ENCODE results near the gene CREBBP. TPM values are rescaled to one million over a fixed set of nuclear protein-coding genes. Genes with fewer than 3 reads are reported as not detected.

Gene CREBBP
- total RNA-seq, 2 experiments from 2014 or later: 53.0 to 56.6 TPM

DNA sequence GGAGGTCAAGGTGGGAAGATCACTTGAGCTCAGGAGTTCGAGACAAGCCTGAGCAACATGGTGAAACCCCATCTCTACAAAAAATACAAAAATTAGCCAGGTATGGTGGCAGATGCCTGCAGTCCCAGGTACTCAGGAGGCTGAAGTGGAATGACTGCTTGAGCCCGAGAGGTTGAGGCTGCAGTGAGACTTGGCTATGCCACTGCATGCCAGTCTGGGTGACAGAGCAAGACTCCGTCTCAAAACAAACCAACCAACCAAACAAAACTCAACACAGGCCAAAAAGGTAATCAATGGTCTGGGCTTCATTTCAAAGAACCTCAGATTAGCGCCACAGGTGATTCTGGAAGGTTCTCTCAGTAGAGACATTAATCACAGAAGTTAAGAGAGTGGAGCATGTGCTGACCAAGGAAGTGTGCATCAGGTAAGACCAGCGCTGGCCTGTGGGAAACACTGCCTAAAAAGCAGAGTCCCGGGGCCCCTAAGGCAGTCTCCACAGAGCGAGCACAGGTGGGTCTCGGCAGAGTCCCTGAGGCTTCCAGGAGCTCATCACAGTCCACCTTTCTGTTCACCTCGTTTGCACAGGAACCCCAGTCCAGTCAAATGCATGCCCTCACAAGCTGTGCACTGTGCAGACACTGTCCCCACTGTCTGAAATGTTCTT is 91.7 kb downstream of the CREBBP start:
- no peak overlapping the region for H3K27ac Mint-ChIP-seq
- no peak overlapping the region for H3K4me3 Mint-ChIP-seq
- H3K4me1 Mint-ChIP-seq: peaks cover 34% of the 10 kb centered on the region

DNA sequence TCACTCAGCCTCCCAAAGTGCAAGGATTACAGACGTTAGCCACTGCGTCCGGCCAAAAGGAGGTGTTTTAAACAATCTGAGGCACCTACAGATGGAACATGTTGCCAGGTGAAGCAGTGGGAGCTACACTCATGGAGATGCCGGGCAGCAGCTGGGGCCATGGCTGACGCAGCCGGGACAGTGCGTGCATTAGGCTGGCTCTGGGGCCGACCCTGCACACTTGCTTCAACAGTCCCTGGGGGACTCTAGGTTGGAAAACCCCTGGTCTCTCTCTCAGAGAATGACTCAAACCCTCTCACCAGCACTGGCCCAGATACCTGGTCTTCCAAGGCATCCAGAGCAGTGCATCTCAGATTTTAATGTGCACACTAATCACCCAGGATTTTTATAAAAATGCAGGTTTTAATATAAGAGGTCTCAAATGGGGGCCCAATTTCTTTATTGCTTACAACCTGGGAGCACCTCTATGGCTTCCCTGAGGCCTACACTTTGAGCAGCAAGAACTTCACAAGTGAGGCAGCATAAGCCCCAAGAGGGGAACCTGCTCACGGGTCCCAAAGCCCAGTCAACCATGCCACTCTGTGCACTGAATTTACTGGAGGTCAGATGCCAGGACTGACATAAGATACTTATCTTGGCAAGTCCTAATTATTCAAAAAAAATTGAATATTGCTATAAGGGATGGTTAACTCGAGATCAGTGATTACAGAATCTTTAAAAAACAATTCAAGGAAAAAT is 92.4 kb downstream of the CREBBP start:
- peaks cover 57% of the 10 kb centered on the region for H3K36me3 Mint-ChIP-seq (ENCODE audit: low read depth)
- peaks cover 6% of the 10 kb centered on the region for H3K27me3 Mint-ChIP-seq
- peaks cover 34% of the 10 kb centered on the region for H3K4me1 Mint-ChIP-seq
- ChIA-PET CTCF (no interaction called here), POLR2A (no interaction called here)
- no peak overlapping the region for H3K4me3 Mint-ChIP-seq
- no peak for DNase-seq
- no peaks in the 10 kb centered on the region for H3K9me3 Mint-ChIP-seq
- H3K27ac Mint-ChIP-seq: no peak overlapping the region

More for the DNA sequence above, 91.7 kb downstream of the CREBBP start:
- DNase-seq: no peak
- H3K9me3 Mint-ChIP-seq: no peaks in the 10 kb centered on the region
- POLR2A ChIA-PET: no interaction called here
- peaks cover 57% of the 10 kb centered on the region for H3K36me3 Mint-ChIP-seq (ENCODE audit: low read depth)
- CTCF ChIA-PET: no interaction called here
- peaks cover 7% of the 10 kb centered on the region for H3K27me3 Mint-ChIP-seq

DNA sequence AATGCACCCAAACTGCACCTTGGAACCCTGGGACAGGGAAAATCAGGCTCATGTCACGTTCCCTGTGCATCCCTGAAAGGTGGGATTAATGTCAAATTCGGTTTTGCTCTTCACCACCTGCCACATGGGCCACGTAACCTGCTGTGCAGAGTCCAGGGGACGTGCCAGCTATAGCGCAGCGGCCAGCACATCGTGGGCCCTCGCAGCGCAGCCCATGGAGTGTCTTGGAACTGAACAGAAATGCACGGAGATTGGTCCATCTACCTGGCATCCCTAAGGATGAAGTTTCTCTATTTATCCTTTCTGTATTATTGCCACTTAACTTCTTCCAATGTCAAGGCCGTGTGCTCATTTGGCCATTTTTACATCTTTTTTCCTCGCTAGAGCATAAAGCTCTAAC is 95.1 kb downstream of the CREBBP start:
- H3K27me3 Mint-ChIP-seq: peaks cover 2% of the 10 kb centered on the region
- CTCF ChIA-PET: no interaction called here
- H3K4me3 Mint-ChIP-seq: no peak overlapping the region
- POLR2A ChIA-PET: no interaction called here
- H3K36me3 Mint-ChIP-seq (ENCODE audit: low read depth): peaks cover 47% of the 10 kb centered on the region
- no peak overlapping the region for H3K27ac Mint-ChIP-seq
- no peak for DNase-seq
- H3K9me3 Mint-ChIP-seq: no peaks in the 10 kb centered on the region
- H3K4me1 Mint-ChIP-seq: peaks cover 22% of the 10 kb centered on the region

DNA sequence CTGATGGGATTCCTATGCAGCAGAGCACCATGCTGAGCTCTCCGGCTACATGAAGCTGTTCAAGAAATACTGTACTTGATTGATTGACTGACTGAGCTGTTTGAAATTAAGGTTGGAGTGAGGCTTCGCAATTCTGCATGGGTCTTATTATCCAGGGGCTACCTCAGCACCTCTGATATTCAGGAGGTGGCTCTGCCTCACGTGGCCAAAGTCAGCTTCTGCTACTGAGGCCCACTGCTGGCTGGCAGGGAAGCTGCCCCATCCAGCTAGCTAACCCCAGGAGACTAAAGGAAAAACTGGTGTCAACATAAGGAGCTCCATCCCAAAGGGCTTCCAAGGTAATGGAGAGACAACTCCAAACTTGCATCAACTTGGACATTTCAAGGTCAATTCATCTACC is 97.0 kb downstream of the CREBBP start:
- DNase-seq: no peak
- CTCF ChIA-PET: no interaction called here

DNA sequence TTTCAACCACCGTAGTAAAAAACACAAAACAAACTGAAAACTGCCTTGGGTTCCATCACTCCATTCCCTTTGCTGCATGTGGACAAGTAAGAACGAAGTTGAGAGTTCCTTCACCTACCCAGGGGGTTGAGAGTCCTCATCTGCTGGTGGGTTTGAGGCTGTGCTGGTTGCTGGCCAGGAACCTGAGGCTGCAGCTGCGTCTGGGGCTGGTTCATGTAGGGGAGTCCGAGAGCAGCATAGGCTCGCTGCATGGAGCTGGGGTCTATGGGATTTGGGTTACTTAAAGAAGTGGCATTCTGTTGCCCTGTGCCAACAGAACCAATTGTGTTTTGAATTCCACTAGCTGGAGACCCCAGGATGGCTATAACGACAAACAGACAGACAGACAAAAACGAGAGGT is 97.9 kb downstream of the CREBBP start:
- POLR2A ChIA-PET: no interaction called here
- H3K4me3 Mint-ChIP-seq: no peak overlapping the region
- no peak for DNase-seq
- no peak overlapping the region for H3K27ac Mint-ChIP-seq
- peaks cover 37% of the 10 kb centered on the region for H3K36me3 Mint-ChIP-seq (ENCODE audit: low read depth)
- CTCF ChIA-PET: no interaction called here
- H3K27me3 Mint-ChIP-seq: no peaks in the 10 kb centered on the region
- no peaks in the 10 kb centered on the region for H3K9me3 Mint-ChIP-seq
- H3K4me1 Mint-ChIP-seq: peaks cover 4% of the 10 kb centered on the region

More for the DNA sequence above, 97.0 kb downstream of the CREBBP start:
- no peaks in the 10 kb centered on the region for H3K9me3 Mint-ChIP-seq
- H3K4me1 Mint-ChIP-seq: peaks cover 6% of the 10 kb centered on the region
- H3K27me3 Mint-ChIP-seq: no peaks in the 10 kb centered on the region
- H3K27ac Mint-ChIP-seq: no peak overlapping the region
- POLR2A ChIA-PET: no interaction called here
- peaks cover 34% of the 10 kb centered on the region for H3K36me3 Mint-ChIP-seq (ENCODE audit: low read depth)
- H3K4me3 Mint-ChIP-seq: no peak overlapping the region

DNA sequence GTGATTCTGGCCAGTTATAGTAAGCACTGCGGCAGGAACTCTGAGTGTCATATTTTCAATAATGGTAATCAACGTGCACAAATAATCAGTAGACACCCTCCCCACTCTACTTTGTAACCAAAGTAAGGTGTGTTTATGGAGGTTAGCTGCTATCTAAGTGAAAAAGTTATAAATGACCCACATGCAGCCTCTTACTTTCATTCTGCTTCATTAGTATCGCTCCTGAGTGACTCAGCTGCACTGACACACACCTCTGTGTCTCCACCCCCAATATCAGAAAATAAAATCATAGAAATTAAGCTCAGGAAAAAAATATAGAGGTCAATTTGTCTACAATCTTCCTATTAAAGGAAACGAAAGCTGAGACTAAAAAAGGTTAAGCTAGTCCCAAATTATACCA is 99.1 kb downstream of the CREBBP start:
- ChIA-PET CTCF (interaction anchor here (0.7 kb wide), 1 partner anchor 472 kb away, joined by 3 read pairs; no protein-coding TSS in a partner anchor), POLR2A (no interaction called here)
- H3K9me3 Mint-ChIP-seq: no peaks in the 10 kb centered on the region
- peaks cover 45% of the 10 kb centered on the region for H3K36me3 Mint-ChIP-seq (ENCODE audit: low read depth)
- no peak overlapping the region for H3K4me3 Mint-ChIP-seq
- H3K27me3 Mint-ChIP-seq: no peaks in the 10 kb centered on the region
- H3K27ac Mint-ChIP-seq: no peak overlapping the region
- DNase-seq: no peak
- H3K4me1 Mint-ChIP-seq: peaks cover 4% of the 10 kb centered on the region

DNA sequence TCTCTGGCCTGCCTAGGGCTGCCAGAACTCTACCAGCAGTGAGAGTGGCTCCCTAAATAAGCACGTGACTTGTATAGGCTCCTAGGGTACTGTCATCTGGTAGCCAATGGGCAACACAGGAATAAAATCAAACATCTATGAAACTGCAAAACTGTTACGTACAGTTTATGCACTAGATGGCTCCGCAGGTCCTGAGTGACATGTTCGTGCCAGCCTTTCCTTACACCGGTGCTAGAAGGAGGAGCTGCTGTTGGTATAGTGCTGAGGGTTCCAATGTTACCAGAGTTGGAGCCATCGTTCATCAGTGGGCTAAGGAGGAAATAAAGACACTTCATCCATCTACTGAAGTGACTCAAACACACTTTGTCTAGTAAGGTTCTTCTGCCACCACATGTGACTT is 99.9 kb downstream of the CREBBP start:
- H3K4me1 Mint-ChIP-seq: peaks cover 4% of the 10 kb centered on the region
- H3K27me3 Mint-ChIP-seq: no peaks in the 10 kb centered on the region
- peaks cover 48% of the 10 kb centered on the region for H3K36me3 Mint-ChIP-seq (ENCODE audit: low read depth)
- no peaks in the 10 kb centered on the region for H3K9me3 Mint-ChIP-seq
- no peak for DNase-seq
- H3K4me3 Mint-ChIP-seq: no peak overlapping the region
- ChIA-PET POLR2A (interaction anchor here (1.0 kb wide), 1 partner anchor 98 kb away, joined by 3 read pairs; no protein-coding TSS in a partner anchor), CTCF (interaction anchor here (0.7 kb wide), 1 partner anchor 90 kb away, joined by 4 read pairs; no protein-coding TSS in a partner anchor)
- H3K27ac Mint-ChIP-seq: no peak overlapping the region

DNA sequence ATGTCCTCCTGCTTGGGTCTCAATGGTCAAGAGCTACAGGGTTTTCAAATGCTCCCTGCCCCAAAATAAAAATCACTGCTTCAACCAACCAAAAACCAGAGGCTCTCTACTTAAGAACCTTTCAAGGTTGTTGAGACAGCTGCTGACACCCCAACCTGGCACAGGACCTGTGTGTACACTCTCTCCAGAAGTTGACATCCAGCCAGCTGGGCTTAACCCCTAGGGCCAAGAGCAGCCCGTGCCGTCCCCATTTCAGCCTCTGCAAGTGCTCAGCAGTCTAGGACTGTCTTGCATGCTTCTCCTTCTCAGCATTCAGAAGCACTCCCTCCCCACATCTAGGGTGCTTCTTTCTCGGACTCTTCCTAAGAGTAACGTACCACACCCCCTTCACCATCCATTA is 104.2 kb downstream of the CREBBP start:
- H3K27ac Mint-ChIP-seq: no peak overlapping the region
- H3K9me3 Mint-ChIP-seq: no peaks in the 10 kb centered on the region
- POLR2A ChIA-PET: interaction anchor here (0.6 kb wide), 1 partner anchor 302 kb away, joined by 3 read pairs; no protein-coding TSS in a partner anchor
- DNase-seq: no peak
- CTCF ChIA-PET: no interaction called here
- H3K36me3 Mint-ChIP-seq (ENCODE audit: low read depth): peaks cover 46% of the 10 kb centered on the region
- H3K4me1 Mint-ChIP-seq: peaks cover under 1% of the 10 kb centered on the region
- no peaks in the 10 kb centered on the region for H3K27me3 Mint-ChIP-seq
- H3K4me3 Mint-ChIP-seq: no peak overlapping the region

DNA sequence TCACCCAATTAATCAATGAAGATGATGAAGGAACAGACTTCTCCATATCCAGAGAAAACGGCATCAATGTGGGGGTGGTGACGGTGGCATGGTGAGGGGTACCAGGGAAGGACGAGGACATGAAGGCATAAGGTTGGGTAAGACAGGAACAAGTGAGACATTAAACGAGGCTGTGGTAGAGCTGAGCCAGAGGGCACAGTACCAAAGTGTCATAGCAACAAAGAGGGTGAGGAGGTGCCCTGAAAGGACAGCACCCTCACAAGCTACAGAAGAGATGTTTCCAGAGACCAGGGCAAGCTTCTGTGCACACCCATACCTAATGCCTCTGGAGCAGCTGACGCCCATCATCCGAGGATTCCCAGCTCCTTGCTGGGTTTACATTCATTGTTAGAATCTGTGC is 105.7 kb downstream of the CREBBP start:
- ChIA-PET CTCF (no interaction called here), POLR2A (no interaction called here)
- no peaks in the 10 kb centered on the region for H3K27me3 Mint-ChIP-seq
- no peaks in the 10 kb centered on the region for H3K4me1 Mint-ChIP-seq
- DNase-seq: no peak
- no peak overlapping the region for H3K27ac Mint-ChIP-seq
- H3K36me3 Mint-ChIP-seq (ENCODE audit: low read depth): peaks cover 56% of the 10 kb centered on the region
- H3K4me3 Mint-ChIP-seq: no peak overlapping the region
- H3K9me3 Mint-ChIP-seq: no peaks in the 10 kb centered on the region

DNA sequence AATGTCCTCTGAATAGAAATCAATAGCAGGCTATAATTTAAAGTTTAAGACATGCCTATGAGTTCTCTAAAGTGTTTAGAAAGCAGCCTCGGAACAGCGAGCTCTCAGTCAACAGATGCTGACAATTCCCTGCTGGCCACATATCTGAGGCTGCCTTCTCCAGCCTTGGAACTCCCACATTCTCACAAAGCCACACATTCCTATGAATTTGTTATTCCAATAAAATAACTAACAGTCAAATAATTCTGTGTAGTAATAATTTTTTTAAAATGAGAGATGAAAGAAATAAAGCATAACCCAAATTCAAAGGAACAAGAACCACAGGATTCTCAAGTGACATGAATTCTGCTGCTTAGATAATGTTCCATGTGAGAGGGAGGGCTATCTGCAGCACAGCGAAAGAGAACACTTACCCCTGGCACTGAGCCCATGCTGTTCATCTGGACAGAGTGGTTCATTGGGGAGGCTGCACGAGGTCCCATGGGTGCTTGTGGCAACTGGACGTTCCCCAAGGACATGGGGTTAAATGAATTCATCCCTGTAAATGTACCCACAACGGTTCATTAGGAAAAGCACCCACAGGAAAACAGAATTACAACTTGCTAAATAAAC is 106.3 kb downstream of the CREBBP start:
- POLR2A ChIA-PET: no interaction called here
- peaks cover 58% of the 10 kb centered on the region for H3K36me3 Mint-ChIP-seq (ENCODE audit: low read depth)

DNA sequence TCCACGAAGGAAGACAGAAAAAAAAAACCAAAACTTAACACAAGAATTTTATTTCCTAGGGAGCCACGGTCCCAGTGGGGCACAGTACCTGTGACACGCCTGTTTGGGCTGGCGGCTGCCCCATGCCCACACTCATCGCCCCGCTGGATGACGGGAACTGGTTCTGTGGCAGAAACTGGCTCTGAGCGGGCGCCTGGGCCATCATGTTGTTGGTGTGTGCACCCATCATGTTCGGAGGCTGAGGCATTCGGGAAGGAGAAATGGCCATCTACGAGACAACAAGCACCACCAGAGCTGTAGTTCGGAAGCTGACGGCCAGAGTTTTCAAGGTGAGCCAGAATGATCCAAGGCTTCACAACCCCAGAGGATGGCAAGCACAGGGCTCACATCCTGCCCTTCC is 106.8 kb downstream of the CREBBP start:
- DNase-seq: no peak
- H3K9me3 Mint-ChIP-seq: no peaks in the 10 kb centered on the region
- no peak overlapping the region for H3K27ac Mint-ChIP-seq
- no peaks in the 10 kb centered on the region for H3K4me1 Mint-ChIP-seq
- no peaks in the 10 kb centered on the region for H3K27me3 Mint-ChIP-seq
- H3K36me3 Mint-ChIP-seq (ENCODE audit: low read depth): peaks cover 64% of the 10 kb centered on the region
- CTCF ChIA-PET: no interaction called here
- POLR2A ChIA-PET: no interaction called here
- no peak overlapping the region for H3K4me3 Mint-ChIP-seq

More for the DNA sequence above, 106.3 kb downstream of the CREBBP start:
- CTCF ChIA-PET: no interaction called here
- Mint-ChIP-seq H3K9me3 (no peaks in the 10 kb centered on the region), H3K4me3 (no peak overlapping the region), H3K27me3 (no peaks in the 10 kb centered on the region), H3K27ac (no peak overlapping the region), H3K4me1 (no peaks in the 10 kb centered on the region)
- DNase-seq: no peak

DNA sequence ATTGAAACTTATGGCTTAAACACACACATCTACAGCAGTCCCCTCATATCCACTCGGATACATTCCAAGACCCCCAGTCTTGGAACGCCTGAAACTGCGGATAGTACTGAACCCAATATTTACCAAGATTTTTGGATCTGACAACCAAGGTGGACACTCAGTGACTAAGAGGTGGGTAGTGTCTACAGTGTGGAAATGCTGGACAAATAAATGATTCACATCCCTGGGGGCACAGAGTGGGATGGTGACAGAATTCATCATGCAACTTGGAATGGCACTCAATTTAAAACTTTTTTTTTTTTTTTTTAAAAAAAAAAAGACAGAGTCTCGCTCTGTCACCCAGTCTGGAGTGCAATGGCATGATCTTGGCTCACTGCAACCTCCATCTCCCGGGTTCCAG is 109.0 kb downstream of the CREBBP start:
- ChIA-PET POLR2A (no interaction called here), CTCF (no interaction called here)

DNA sequence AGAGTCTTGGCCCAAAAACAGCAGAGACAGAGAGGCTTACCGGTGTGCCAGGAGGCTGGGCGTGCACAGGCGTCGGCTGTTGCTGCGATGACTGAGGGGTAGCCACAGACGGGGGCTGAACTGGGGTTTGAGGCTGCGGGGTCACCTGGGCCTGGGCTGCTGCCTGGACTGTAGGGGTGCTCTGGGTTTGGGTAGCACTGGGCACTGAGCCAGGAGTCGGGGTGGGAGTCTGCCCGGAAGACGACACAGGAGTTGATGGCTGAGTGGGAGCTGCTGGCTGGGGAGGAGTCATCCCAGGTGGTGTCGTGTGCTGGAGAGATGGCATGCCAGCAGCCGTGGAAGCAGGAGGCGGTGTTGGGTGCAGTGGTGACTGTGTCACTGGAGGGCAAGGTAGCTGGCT is 110.0 kb downstream of the CREBBP start:
- Mint-ChIP-seq H3K4me1 (no peaks in the 10 kb centered on the region), H3K36me3 (ENCODE audit: low read depth) (peaks cover 63% of the 10 kb centered on the region), H3K9me3 (no peaks in the 10 kb centered on the region), H3K4me3 (no peak overlapping the region), H3K27ac (no peak overlapping the region), H3K27me3 (no peaks in the 10 kb centered on the region)
- POLR2A ChIA-PET: no interaction called here
- CTCF ChIA-PET: no interaction called here
- no peak for DNase-seq

More for the DNA sequence above, 109.0 kb downstream of the CREBBP start:
- Mint-ChIP-seq H3K36me3 (ENCODE audit: low read depth) (peaks cover 65% of the 10 kb centered on the region), H3K27me3 (no peaks in the 10 kb centered on the region), H3K4me3 (no peak overlapping the region), H3K4me1 (no peaks in the 10 kb centered on the region), H3K9me3 (no peaks in the 10 kb centered on the region), H3K27ac (no peak overlapping the region)
- DNase-seq: no peak
